HL-60 (cell line): ENCODE results near the gene RFC2.

Source experiments
- DNase-seq, 2 experiments: peaks; one replicate each; pipeline ENCODE4 v3.0.0-alpha.2; 2010 to 2020; ENCODE audit warnings: low read depth in 1 of 2, low spot score in 1 of 2
- H3K27ac ChIP-seq: fragments of 250-450 bp; sonication (Bioruptor Pico); replicated peaks from 2 replicates; pipeline ENCODE4 v1.5.1; 2020; ENCODE audit warnings: mild to moderate bottlenecking, moderate library complexity
- H3K27me3 ChIP-seq: fragments of 250-450 bp; sonication (Bioruptor Pico); 2 replicates; pipeline ENCODE4 v1.5.1; 2021; ENCODE audit warnings: mild to moderate bottlenecking, moderate library complexity; ENCODE audit not compliant: insufficient read depth, poor library complexity, severe bottlenecking
- H3K4me3 ChIP-seq: replicated peaks from 2 replicates; pipeline ENCODE4 v1.5.1; 2011; ENCODE audit warnings: mild to moderate bottlenecking, control low read depth, low read length; ENCODE audit not compliant: insufficient read depth
- GABPA ChIP-seq: IDR thresholded peaks from 2 replicates; pipeline ENCODE4 v1.6.1; 2012; ENCODE audit warnings: low read depth
- POLR2AphosphoS5 ChIP-seq: IDR thresholded peaks from 2 replicates; pipeline ENCODE4 v1.6.1; 2012; ENCODE audit warnings: low read depth
- SPI1 ChIP-seq: IDR thresholded peaks from 2 replicates; pipeline ENCODE4 v1.6.1; 2012; ENCODE audit warnings: low read depth, mild to moderate bottlenecking, borderline replicate concordance
- TF ChIP-seq, protein P1 (sequence below): IDR thresholded peaks from one replicate; pipeline ENCODE4 v1.5.1; 2011; ENCODE audit warnings: low read length, control low read depth, inconsistent platforms; ENCODE audit not compliant: insufficient read depth
- TF ChIP-seq, protein P2 (sequence below): IDR thresholded peaks from 2 replicates; pipeline ENCODE4 v1.6.1; 2012; ENCODE audit warnings: low read depth; ENCODE audit not compliant: insufficient replicate concordance

The RFC2 gene

GRCh38 chr7:74222851-74223710, 31.1 kb downstream of the RFC2 start:
- TF ChIP-seq, protein P1, sequence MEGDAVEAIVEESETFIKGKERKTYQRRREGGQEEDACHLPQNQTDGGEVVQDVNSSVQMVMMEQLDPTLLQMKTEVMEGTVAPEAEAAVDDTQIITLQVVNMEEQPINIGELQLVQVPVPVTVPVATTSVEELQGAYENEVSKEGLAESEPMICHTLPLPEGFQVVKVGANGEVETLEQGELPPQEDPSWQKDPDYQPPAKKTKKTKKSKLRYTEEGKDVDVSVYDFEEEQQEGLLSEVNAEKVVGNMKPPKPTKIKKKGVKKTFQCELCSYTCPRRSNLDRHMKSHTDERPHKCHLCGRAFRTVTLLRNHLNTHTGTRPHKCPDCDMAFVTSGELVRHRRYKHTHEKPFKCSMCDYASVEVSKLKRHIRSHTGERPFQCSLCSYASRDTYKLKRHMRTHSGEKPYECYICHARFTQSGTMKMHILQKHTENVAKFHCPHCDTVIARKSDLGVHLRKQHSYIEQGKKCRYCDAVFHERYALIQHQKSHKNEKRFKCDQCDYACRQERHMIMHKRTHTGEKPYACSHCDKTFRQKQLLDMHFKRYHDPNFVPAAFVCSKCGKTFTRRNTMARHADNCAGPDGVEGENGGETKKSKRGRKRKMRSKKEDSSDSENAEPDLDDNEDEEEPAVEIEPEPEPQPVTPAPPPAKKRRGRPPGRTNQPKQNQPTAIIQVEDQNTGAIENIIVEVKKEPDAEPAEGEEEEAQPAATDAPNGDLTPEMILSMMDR: no peak
- TF ChIP-seq POLR2AphosphoS5 (peak; percentile 35), SPI1 (no peak), GABPA (no peak)
- TF ChIP-seq, protein P2, sequence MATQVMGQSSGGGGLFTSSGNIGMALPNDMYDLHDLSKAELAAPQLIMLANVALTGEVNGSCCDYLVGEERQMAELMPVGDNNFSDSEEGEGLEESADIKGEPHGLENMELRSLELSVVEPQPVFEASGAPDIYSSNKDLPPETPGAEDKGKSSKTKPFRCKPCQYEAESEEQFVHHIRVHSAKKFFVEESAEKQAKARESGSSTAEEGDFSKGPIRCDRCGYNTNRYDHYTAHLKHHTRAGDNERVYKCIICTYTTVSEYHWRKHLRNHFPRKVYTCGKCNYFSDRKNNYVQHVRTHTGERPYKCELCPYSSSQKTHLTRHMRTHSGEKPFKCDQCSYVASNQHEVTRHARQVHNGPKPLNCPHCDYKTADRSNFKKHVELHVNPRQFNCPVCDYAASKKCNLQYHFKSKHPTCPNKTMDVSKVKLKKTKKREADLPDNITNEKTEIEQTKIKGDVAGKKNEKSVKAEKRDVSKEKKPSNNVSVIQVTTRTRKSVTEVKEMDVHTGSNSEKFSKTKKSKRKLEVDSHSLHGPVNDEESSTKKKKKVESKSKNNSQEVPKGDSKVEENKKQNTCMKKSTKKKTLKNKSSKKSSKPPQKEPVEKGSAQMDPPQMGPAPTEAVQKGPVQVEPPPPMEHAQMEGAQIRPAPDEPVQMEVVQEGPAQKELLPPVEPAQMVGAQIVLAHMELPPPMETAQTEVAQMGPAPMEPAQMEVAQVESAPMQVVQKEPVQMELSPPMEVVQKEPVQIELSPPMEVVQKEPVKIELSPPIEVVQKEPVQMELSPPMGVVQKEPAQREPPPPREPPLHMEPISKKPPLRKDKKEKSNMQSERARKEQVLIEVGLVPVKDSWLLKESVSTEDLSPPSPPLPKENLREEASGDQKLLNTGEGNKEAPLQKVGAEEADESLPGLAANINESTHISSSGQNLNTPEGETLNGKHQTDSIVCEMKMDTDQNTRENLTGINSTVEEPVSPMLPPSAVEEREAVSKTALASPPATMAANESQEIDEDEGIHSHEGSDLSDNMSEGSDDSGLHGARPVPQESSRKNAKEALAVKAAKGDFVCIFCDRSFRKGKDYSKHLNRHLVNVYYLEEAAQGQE: no peak
- Histone ChIP-seq H3K27me3 (no peaks in the 10 kb centered on the region), H3K4me3 (no peak overlapping the region), H3K27ac (peak overlapping the region; percentile 76)
- no peak for DNase-seq

GRCh38 chr7:74221713-74222112, 32.5 kb downstream of the RFC2 start:
- no peak overlapping the region for H3K4me3 ChIP-seq
- 0 out of 2 replicates have a peak overlapping the region, but pooled peaks have one; percentile 32 for H3K27ac ChIP-seq
- TF ChIP-seq POLR2AphosphoS5 (no peak; the same call in 1 of the 2 replicates), GABPA (no peak), SPI1 (no peak)
- TF ChIP-seq, protein P2: no peak
- TF ChIP-seq, protein P1: no peak
- no peaks in the 10 kb centered on the region for H3K27me3 ChIP-seq
- DNase-seq: no peak

DNA sequence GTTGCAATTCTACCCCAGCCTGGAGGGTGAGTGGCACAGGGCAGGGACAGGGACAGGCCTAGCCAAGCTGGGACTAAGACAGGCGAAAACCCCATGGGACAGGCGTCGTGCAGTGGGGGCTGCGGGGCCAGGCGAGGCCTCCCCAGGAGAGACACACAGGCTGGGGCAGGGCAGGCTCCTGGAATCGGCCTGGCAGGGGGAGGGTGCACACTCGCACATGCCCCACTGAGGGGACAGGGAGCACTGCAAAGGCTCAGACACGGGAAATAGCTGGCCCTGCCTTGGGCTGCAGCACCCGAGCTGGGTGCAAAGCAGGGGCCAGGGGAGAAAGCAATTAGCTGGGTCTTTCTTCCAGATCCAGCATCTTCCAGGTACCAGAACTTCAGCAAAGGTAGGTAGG, 34.0 kb downstream of the RFC2 start:
- Histone ChIP-seq H3K4me3 (no peak overlapping the region), H3K27me3 (no peaks in the 10 kb centered on the region), H3K27ac (peak overlapping the region; percentile 91)
- TF ChIP-seq POLR2AphosphoS5: no peak
- peak in 1 of 2 experiments; percentile 62 for DNase-seq

- TF ChIP-seq POLR2AphosphoS5: peak; percentile 82; the same call in 1 of the 2 replicates
- no peak for TF ChIP-seq SPI1
- no peak for DNase-seq
- Histone ChIP-seq H3K4me3 (no peak overlapping the region), H3K27ac (peak overlapping the region; percentile 91), H3K27me3 (no peaks in the 10 kb centered on the region)
Observed at GRCh38 chr7:74219416-74219815, 34.8 kb downstream of the RFC2 start.

GRCh38 chr7:74218343-74218698, 35.9 kb downstream of the RFC2 start:
- H3K27ac ChIP-seq: peak overlapping the region; percentile 91
- no peak for TF ChIP-seq SPI1
- TF ChIP-seq, protein P1: no peak
- TF ChIP-seq GABPA: no peak
- TF ChIP-seq, protein P2: no peak
- no peak for TF ChIP-seq POLR2AphosphoS5
- no peaks in the 10 kb centered on the region for H3K27me3 ChIP-seq
- no peak for DNase-seq
- H3K4me3 ChIP-seq: no peak overlapping the region
